Choroid plexus epithelial cell (primary cell): Measurements from ENCODE around the gene CEACAM3.

Source experiments
- DNase-seq: peaks from one replicate; pipeline ENCODE4 v3.0.0-alpha.2; 2010; ENCODE audit warnings: low read depth
- H3K4me3 ChIP-seq: 2 replicates; pipeline ENCODE4 v1.5.1; 2011; ENCODE audit warnings: low read depth, mild to moderate bottlenecking, control low read depth, low read length, moderate library complexity
- TF ChIP-seq, protein P1 (sequence below): conservative IDR thresholded peaks from 2 replicates; pipeline ENCODE4 v1.5.1; 2011; ENCODE audit warnings: low read depth, mild to moderate bottlenecking, control low read depth, inconsistent platforms, low read length, moderate library complexity

CEACAM3 gene

DNA sequence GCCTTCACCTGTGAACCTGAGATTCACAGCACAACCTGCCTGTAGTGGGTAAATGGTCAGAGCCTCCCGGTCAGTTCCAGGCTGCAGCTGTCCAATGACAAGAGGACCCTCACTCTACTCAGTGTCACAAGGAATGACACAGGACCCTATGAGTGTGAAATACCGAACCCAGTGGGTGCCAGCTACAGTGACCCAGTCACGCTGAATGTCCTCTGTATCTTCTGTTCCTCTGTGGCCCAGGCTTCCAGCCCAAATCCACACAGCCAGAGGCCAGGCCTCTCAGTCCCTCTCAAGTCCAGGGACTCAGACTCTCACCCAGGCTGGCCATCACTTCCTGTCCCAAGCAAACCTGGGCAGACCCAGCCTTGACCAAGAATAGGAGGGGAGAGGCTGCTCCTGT is 10.8 kb downstream of the CEACAM3 start:
- no peak for DNase-seq
- TF ChIP-seq, protein P1, sequence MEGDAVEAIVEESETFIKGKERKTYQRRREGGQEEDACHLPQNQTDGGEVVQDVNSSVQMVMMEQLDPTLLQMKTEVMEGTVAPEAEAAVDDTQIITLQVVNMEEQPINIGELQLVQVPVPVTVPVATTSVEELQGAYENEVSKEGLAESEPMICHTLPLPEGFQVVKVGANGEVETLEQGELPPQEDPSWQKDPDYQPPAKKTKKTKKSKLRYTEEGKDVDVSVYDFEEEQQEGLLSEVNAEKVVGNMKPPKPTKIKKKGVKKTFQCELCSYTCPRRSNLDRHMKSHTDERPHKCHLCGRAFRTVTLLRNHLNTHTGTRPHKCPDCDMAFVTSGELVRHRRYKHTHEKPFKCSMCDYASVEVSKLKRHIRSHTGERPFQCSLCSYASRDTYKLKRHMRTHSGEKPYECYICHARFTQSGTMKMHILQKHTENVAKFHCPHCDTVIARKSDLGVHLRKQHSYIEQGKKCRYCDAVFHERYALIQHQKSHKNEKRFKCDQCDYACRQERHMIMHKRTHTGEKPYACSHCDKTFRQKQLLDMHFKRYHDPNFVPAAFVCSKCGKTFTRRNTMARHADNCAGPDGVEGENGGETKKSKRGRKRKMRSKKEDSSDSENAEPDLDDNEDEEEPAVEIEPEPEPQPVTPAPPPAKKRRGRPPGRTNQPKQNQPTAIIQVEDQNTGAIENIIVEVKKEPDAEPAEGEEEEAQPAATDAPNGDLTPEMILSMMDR = no peak
- H3K4me3 ChIP-seq = no peak overlapping the region

DNA sequence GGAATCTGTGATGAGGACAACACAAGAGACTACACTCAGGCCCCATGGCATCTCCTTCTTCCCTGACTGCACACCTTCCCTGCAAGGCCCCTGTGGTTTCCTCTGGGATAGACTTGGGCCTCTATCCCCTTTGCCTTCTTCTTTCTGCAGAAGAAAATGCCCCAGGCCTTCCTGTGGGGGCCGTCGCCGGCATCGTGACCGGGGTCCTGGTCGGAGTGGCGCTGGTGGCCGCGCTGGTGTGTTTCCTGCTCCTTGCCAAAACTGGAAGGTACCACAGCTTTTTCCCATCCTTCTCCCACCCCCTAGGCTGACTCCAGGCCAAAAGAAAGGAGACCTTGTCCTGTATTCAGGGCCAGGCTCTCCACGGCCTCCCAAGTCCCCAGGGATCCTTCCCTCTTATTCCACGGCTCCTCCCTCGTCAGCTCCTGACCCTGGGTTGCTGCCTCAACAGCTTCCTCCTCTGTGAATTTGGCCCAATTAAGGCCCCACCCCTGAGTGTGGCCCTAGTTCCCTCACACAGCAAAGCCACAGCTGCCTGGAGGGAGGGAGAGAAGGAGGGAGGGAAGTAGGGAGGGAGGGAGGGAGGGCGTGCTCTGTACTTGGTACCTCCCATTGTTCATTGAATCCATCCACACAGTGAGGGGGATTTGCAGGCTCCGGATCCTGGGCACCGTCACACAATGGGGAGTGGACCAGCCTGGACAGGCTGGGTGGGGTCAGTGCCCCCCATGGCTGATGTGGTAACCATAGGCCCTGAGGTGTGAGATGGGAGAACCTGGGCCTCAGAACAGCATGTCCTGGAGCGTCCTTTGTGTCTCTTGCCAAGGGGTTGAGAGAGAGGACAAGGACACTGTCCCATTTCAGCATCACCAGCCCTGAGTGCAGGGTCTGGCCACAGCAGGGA is 12.5 kb downstream of the CEACAM3 start:
- H3K4me3 ChIP-seq = no peak overlapping the region
- DNase-seq = no peak
- TF ChIP-seq, protein P1 = no peak

DNA sequence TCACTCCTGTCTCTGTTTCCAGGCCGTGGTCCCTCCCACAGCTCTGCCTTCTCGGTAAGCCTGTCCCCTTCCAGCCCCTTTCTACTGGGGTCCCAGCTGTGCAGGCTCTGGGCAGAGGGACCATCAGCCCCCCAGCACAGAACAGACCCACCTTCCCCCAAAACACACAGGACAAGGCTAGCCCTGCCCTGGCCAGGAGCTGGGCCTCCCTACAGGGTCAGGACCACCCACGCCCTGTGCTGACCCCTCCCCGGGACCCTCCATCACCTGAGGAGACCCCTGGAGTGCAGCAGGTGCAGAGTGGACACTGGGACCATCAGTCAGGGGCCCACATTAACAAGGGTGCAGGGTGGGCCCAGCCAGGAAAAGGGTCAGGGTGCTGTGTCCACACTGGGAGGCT is 13.9 kb downstream of the CEACAM3 start:
- no peak for DNase-seq
- TF ChIP-seq, protein P1 = no peak
- H3K4me3 ChIP-seq = no peak overlapping the region

DNA sequence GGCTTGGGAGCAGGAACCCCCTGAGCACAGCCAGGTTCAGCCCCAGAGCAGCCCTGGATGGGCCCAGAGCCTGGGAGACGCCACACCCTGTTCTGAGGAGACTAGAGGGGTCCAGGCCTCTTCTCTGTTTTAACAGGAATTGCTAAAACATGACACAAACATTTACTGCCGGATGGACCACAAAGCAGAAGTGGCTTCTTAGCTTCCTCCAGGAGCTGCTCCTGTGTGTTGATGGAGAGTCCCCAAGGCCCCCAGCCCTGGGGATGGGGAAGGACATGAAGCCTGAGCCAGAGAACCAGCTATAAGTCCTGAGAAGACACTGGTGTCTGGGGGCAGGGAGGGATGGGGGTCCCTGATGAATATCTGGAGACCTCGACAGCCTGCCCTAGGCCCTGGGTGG is 14.6 kb downstream of the CEACAM3 start:
- DNase-seq = no peak
- no peak overlapping the region for H3K4me3 ChIP-seq
- TF ChIP-seq, protein P1 = no peak

DNA sequence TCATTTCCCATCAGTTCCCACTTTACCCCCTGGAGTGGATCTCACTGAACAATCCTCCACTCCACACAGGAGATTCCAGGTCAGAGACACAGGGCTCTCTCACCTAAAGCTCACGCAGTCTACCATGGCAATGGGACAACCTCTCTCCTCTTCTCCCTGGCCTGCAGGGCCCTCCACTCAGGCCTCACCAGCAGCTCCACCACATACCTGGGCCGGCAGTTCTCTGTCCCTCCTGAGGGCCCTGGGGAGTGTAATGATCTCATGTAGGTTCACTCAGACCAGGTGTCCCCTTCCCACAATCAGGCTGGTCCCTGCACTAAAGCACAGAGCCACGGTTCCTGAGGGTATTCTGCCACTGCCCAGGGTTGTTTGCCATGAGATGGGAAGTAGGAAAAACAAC is 15.6 kb downstream of the CEACAM3 start:
- TF ChIP-seq, protein P1 = no peak
- no peak for DNase-seq
- no peak overlapping the region for H3K4me3 ChIP-seq

DNA sequence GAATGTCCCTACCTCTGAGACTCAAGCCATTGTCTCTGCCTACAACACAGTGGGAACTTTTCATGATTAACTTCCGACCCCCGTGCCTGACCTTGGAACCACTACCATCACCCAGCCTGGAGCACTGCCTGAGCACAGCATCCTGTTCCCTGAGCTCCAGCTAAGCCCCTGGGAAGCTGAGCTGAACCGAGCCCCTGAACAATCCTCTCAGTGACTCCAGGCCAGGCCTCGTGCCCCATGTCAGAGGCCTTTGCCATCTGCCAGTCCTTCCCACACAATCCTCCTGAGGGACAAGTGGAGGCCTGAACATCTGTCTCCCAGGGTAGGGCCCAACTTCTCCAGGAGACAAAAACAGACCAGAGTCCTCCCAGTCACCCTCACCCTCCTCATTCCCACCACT is 17.5 kb downstream of the CEACAM3 start:
- H3K4me3 ChIP-seq = no peak overlapping the region
- TF ChIP-seq, protein P1 = no peak
- DNase-seq = no peak

DNA sequence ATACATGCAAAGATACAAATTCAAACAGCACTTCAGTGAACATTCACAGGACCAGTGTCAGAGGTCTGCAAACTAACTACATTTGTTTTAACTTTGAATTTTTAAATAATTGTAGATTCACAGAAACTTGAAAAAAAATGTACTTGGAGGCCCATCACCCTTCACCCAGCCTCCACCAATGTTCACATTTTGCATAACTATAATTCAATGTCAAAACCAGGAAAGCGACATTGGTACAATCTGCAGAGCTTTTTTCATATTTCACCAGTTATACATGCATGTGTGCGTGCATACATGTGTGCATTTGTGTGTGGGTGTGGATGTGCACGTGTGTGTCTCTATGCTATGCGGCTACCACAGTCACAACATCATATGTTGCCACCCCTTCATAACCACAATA is 18.9 kb downstream of the CEACAM3 start:
- TF ChIP-seq, protein P1 = no peak
- no peak overlapping the region for H3K4me3 ChIP-seq
- no peak for DNase-seq
